K562 (cell line): ENCODE results near the gene SND1. TPM values are rescaled to one million over a fixed set of nuclear protein-coding genes. Genes with fewer than 3 reads are reported as not detected.

Source experiments
- ADNP ChIP-seq: fragments of 200-800 bp; sonication (Bioruptor generic); IDR thresholded peaks from 2 replicates; pipeline ENCODE4 v1.6.1; 2016; ENCODE audit warnings: missing genetic modification characterization, missing compliant biosample characterization
- BHLHE40 ChIP-seq: IDR thresholded peaks from 2 replicates; pipeline ENCODE4 v1.6.1; 2011; ENCODE audit warnings: low read length, improper control_type of control experiment
- FOXJ2 ChIP-seq: fragments of 200-800 bp; sonication (Bioruptor generic); IDR thresholded peaks from 2 replicates; pipeline ENCODE4 v1.6.1; 2016; ENCODE audit warnings: missing genetic modification characterization, missing compliant biosample characterization
- FOXP1 ChIP-seq: sonication (generic); formaldehyde crosslinking; IDR thresholded peaks from 2 replicates; pipeline ENCODE4 v1.8.0; 2022; ENCODE audit warnings: mild to moderate bottlenecking, missing genetic modification reagents
- HDAC6 ChIP-seq: IDR thresholded peaks from 2 replicates; pipeline ENCODE4 v1.6.1; 2012; ENCODE audit warnings: low read depth, mild to moderate bottlenecking, control low read depth, inconsistent platforms, low read length, moderate library complexity
- KHSRP ChIP-seq: fragments of 450-650 bp; IDR thresholded peaks from 2 replicates; pipeline ENCODE4 v1.6.1; 2017
- MAFK ChIP-seq: IDR thresholded peaks from 2 replicates; pipeline ENCODE4 v1.6.1; 2011; ENCODE audit warnings: low read length, improper control_type of control experiment
- MCM5 ChIP-seq: fragments of 450-650 bp; IDR thresholded peaks from 2 replicates; pipeline ENCODE4 v1.6.1; 2016; ENCODE audit warnings: low read depth
- PRMT5 ChIP-seq: sonication (generic); formaldehyde crosslinking; IDR thresholded peaks from 2 replicates; pipeline ENCODE4 v1.5.0; 2020; ENCODE audit warnings: missing genetic modification reagents
- PRPF4 ChIP-seq: fragments of 200-400 bp; formaldehyde crosslinking; IDR thresholded peaks from one replicate; pipeline ENCODE4 v1.6.1; 2017; ENCODE audit warnings: low read length, low read depth, mild to moderate bottlenecking; ENCODE audit not compliant: insufficient read depth, poor library complexity, severe bottlenecking
- SRSF9 ChIP-seq: fragments of 200-400 bp; formaldehyde crosslinking; IDR thresholded peaks from 2 replicates; pipeline ENCODE4 v1.6.1; 2017; ENCODE audit warnings: low read depth, low read length, borderline replicate concordance
- TRIM24 ChIP-seq, 2 experiments: fragments of 450-650 bp; IDR thresholded peaks; 2 replicates each; pipeline ENCODE4 v1.6.1; 2016
- TSC22D4 ChIP-seq: fragments of 450-650 bp; IDR thresholded peaks from 2 replicates; pipeline ENCODE4 v1.6.1; 2016; ENCODE audit warnings: missing genetic modification characterization, missing biosample characterization, control low read depth
- ZNF3 ChIP-seq: fragments of 250-450 bp; sonication (Bioruptor Pico); IDR thresholded peaks from 2 replicates; pipeline ENCODE4 v1.5.0; 2021; ENCODE audit warnings: mild to moderate bottlenecking, moderate library complexity
- ZNF586 ChIP-seq: fragments of 450-650 bp; formaldehyde crosslinking; conservative IDR thresholded peaks from 2 replicates; pipeline ENCODE4 v1.4.0; 2020; ENCODE audit warnings: mild to moderate bottlenecking, moderate library complexity
- polyA plus RNA-seq, 8 experiments: library from polyadenylated mRNA; depleted of rRNA in 4 of 8; stranded (reverse) in 5 of 8; unstranded in 3 of 8; fragments of >200 nt; fragmentation: Nextera tagmentation in 2 of 8; fragmentation: Illumina TruSeq in 1 of 8; extraction: Ambion mirVana in 2 of 8; extraction: Trizol in 1 of 8; gene quantifications; 2 replicates each; pipeline versions ENCODE4 v1.2.1 to v1.2.3, GENCODE V29; 2011 to 2014; ENCODE audit warnings: inconsistent platforms in 1 of 8, missing spikeins in 1 of 8
- total RNA-seq, 7 experiments: library from RNA; depleted of rRNA in 6 of 7; stranded (reverse); fragments of >200 nt in 6 of 7; fragmentation: Illumina TruSeq in 2 of 7; extraction: Trizol in 2 of 7; gene quantifications; 2 replicates each; pipeline versions ENCODE4 v1.2.1 to v1.2.3, GENCODE V29; 2011 to 2021; ENCODE audit warnings: low replicate concordance in 1 of 7
- TF ChIP-seq, protein P1 (sequence below), 2 experiments: IDR thresholded peaks; 2 replicates each; pipeline ENCODE4 v1.6.1; 2011; ENCODE audit warnings: borderline replicate concordance in 1 of 2, control low read depth in 1 of 2, low read depth in 1 of 2, low read length in 1 of 2, mild to moderate bottlenecking in 1 of 2, mixed read lengths in 1 of 2, moderate library complexity in 1 of 2; ENCODE audit not compliant: insufficient read depth in 1 of 2, insufficient read length in 1 of 2, poor library complexity in 1 of 2, severe bottlenecking in 1 of 2; ENCODE audit errors: extremely low read depth in 1 of 2
- TF ChIP-seq, protein P2 (sequence below): IDR thresholded peaks from 3 replicates; pipeline ENCODE4 v1.6.1; 2011; ENCODE audit warnings: borderline replicate concordance, mild to moderate bottlenecking; ENCODE audit not compliant: insufficient read length, insufficient read depth
- TF ChIP-seq, protein P3 (sequence below): fragments of 450-650 bp; formaldehyde crosslinking; IDR thresholded peaks from 2 replicates; pipeline ENCODE4 v1.4.0; 2020; ENCODE audit warnings: mild to moderate bottlenecking
- TF ChIP-seq, protein P4 (sequence below): fragments of 250-450 bp; sonication (Bioruptor Pico); IDR thresholded peaks from 2 replicates; pipeline ENCODE4 v1.4.0; 2020; ENCODE audit warnings: mild to moderate bottlenecking, moderate library complexity

The SND1 gene
- total and polyA plus RNA-seq, 9 of the 15 experiments (the other 6 are each of a cell fraction or from before 2014, with no cell fraction given) = 46.5 to 307 (median 191) TPM

DNA sequence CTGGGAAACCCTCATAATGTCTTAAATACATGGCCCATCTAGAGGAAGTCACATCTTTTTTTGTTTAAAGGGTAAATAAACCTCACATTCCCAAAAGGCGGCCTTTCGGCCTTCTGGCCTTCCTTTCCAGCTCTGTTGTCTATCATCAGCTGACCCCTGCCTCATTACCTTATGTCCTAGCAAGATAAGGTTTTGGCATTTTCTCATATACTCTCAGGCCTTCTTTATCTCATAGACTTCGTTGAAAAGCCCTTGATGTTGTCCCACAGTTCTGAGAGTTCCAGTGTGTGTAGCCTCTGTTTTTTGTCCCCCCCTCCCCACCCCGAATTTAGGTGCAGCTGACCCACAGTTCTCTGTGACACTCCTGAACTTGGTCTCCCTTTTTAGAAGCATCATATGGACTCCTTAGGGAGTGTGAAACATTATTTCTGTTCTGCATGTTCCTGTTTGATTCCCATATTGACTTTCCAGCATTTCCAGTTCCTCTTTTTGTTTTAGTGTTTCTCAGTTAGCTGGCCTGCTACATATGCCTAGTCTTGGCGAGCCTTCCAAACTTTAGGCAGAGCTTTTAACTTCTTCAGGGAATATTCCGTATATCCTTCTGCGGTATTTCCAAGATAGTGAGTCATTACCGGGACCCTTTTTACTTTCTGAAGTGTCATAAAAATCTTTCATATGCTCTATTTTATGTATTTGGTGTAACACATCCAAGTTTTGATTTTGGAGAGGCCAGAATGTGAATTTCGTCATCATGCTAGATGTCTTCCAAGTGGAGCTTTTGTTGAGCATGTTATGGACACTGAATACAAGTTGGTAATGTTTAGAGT lies 240.7 kb downstream of the SND1 start (continued):
- TF ChIP-seq, protein P1, sequence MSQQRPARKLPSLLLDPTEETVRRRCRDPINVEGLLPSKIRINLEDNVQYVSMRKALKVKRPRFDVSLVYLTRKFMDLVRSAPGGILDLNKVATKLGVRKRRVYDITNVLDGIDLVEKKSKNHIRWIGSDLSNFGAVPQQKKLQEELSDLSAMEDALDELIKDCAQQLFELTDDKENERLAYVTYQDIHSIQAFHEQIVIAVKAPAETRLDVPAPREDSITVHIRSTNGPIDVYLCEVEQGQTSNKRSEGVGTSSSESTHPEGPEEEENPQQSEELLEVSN (IDR thresholded peaks at IDR 0.05; ENCODE audit: borderline replicate concordance in 1 of 2, extremely low read depth in 1 of 2, insufficient read depth in 1 of 2, insufficient read length in 1 of 2, low read depth in 1 of 2, low read length in 1 of 2, poor library complexity in 1 of 2, severe bottlenecking in 1 of 2) = no peak
- TF ChIP-seq ADNP (tag) (peak; percentile 51; the same call in 1 of the 2 replicates), ZNF586 (no peak), BHLHE40 (peak; percentile 63; the same call in 1 of the 2 replicates), HDAC6 (no peak), KHSRP (0 out of 2 replicates have a peak, but pooled peaks have one; percentile 16), TSC22D4 (tag) (no peak), ZNF3 (CRISPR knock-in tag) (no peak), PRMT5 (CRISPR knock-in tag) (no peak), FOXP1 (CRISPR knock-in tag) (no peak), PRPF4 (no peak), SRSF9 (no peak), MAFK (no peak), TRIM24 (IDR thresholded peaks at IDR 0.05) (peak; percentile 76 to 91; a peak in 3 of 4 replicates), MCM5 (no peak), FOXJ2 (peak; percentile 84)
- TF ChIP-seq, protein P2, sequence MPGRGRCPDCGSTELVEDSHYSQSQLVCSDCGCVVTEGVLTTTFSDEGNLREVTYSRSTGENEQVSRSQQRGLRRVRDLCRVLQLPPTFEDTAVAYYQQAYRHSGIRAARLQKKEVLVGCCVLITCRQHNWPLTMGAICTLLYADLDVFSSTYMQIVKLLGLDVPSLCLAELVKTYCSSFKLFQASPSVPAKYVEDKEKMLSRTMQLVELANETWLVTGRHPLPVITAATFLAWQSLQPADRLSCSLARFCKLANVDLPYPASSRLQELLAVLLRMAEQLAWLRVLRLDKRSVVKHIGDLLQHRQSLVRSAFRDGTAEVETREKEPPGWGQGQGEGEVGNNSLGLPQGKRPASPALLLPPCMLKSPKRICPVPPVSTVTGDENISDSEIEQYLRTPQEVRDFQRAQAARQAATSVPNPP = no peak
- TF ChIP-seq, protein P3, sequence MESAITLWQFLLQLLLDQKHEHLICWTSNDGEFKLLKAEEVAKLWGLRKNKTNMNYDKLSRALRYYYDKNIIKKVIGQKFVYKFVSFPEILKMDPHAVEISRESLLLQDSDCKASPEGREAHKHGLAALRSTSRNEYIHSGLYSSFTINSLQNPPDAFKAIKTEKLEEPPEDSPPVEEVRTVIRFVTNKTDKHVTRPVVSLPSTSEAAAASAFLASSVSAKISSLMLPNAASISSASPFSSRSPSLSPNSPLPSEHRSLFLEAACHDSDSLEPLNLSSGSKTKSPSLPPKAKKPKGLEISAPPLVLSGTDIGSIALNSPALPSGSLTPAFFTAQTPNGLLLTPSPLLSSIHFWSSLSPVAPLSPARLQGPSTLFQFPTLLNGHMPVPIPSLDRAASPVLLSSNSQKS (CRISPR knock-in tag) = 0 out of 2 replicates have a peak, but pooled peaks have one; percentile 53
- TF ChIP-seq, protein P4, sequence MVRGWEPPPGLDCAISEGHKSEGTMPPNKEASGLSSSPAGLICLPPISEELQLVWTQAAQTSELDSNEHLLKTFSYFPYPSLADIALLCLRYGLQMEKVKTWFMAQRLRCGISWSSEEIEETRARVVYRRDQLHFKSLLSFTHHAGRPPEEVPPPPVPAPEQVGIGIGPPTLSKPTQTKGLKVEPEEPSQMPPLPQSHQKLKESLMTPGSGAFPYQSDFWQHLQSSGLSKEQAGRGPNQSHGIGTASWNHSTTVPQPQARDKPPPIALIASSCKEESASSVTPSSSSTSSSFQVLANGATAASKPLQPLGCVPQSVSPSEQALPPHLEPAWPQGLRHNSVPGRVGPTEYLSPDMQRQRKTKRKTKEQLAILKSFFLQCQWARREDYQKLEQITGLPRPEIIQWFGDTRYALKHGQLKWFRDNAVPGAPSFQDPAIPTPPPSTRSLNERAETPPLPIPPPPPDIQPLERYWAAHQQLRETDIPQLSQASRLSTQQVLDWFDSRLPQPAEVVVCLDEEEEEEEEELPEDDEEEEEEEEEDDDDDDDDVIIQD (CRISPR knock-in tag) = 0 out of 2 replicates have a peak, but pooled peaks have one; percentile 25
